Activated CD8-positive, alpha-beta memory T cell treated with anti-CD3 and anti-CD28 coated beads for 1 hour (primary cell): ENCODE measurements around the gene NEDD1.
A peak's percentile ranks its signal among the peaks of the same experiment; 100 is the strongest.

ENCODE experiments used
- DNase-seq, 2 donors: peaks; one replicate each; pipeline ENCODE4 v3.0.0-alpha.2; 2020; ENCODE audit warnings: low read depth in 1 of 2; ENCODE audit errors: extremely low read depth in 1 of 2

Gene NEDD1

GRCh38 chr12:96906849-96907670 is at the start of gene NEDD1:
Gene NEDD1, plus strand, starts transcription at chr12:96907257. Its CDS starts 2,503 bp downstream, at chr12:96909760.
- peak; percentile 32 to 78 for DNase-seq

- no peak for DNase-seq
Measured at GRCh38 chr12:96858162-96858561, 48.9 kb upstream of the NEDD1 start.

- DNase-seq, result no peak
Measured at GRCh38 chr12:96861656-96862055, 45.4 kb upstream of the NEDD1 start.

- no peak for DNase-seq
Measured at GRCh38 chr12:96862326-96862725, 44.7 kb upstream of the NEDD1 start.

- no peak for DNase-seq
Measured at GRCh38 chr12:96864335-96864734, 42.7 kb upstream of the NEDD1 start.

GRCh38 chr12:96866801-96867590 is 40.1 kb upstream of the NEDD1 start:
- DNase-seq, result no peak

- no peak for DNase-seq
Measured at GRCh38 chr12:96870946-96871345, 36.1 kb upstream of the NEDD1 start.

GRCh38 chr12:96872961-96873360 is 34.1 kb upstream of the NEDD1 start:
- no peak for DNase-seq

GRCh38 chr12:96874211-96874610 is 32.8 kb upstream of the NEDD1 start:
- DNase-seq, result no peak

GRCh38 chr12:96876966-96877365 is 30.1 kb upstream of the NEDD1 start:
- DNase-seq, result no peak

- no peak for DNase-seq
Measured at GRCh38 chr12:96878704-96879103, 28.4 kb upstream of the NEDD1 start.

GRCh38 chr12:96879301-96879700 is 27.8 kb upstream of the NEDD1 start:
- DNase-seq, result no peak

- DNase-seq, result no peak
Measured at GRCh38 chr12:96880220-96880619, 26.8 kb upstream of the NEDD1 start.

- DNase-seq, result no peak
Measured at GRCh38 chr12:96881608-96882007, 25.4 kb upstream of the NEDD1 start.

- DNase-seq, result no peak
Measured at GRCh38 chr12:96882862-96883261, 24.2 kb upstream of the NEDD1 start.

GRCh38 chr12:96883571-96883970 is 23.5 kb upstream of the NEDD1 start:
- DNase-seq, result no peak

- no peak for DNase-seq
Measured at GRCh38 chr12:96886998-96887677, 19.9 kb upstream of the NEDD1 start.

- DNase-seq, result no peak
Measured at GRCh38 chr12:96889273-96889933, 17.7 kb upstream of the NEDD1 start.

GRCh38 chr12:96890331-96890730 is 16.7 kb upstream of the NEDD1 start:
- no peak for DNase-seq

- DNase-seq, result no peak
Measured at GRCh38 chr12:96892104-96892503, 15.0 kb upstream of the NEDD1 start.

GRCh38 chr12:96897421-96897820 is 9.6 kb upstream of the NEDD1 start:
- no peak for DNase-seq
